Measurements from ENCODE around the gene RBMS1.

- TF ChIP-seq CTCF (IDR thresholded peaks at IDR 0.05): no peak
- TF ChIP-seq POLR2A (IDR thresholded peaks at IDR 0.05): no peak
Observed at GRCh38 chr2:160510617-160511016, 17.0 kb upstream of the RBMS1 start.
